ENCODE results near the gene CAMKV. TPM values are rescaled to one million over a fixed set of nuclear protein-coding genes. Genes with fewer than 3 reads are reported as not detected.
"Not testable (repeated sequence)": the region's sequence is repeated elsewhere in the genome, so short reads cannot be mapped to it uniquely, and the experiment has no call there.

The CAMKV gene
- total RNA-seq, 1 donor from 2014 or later = 0.45 TPM

DNA sequence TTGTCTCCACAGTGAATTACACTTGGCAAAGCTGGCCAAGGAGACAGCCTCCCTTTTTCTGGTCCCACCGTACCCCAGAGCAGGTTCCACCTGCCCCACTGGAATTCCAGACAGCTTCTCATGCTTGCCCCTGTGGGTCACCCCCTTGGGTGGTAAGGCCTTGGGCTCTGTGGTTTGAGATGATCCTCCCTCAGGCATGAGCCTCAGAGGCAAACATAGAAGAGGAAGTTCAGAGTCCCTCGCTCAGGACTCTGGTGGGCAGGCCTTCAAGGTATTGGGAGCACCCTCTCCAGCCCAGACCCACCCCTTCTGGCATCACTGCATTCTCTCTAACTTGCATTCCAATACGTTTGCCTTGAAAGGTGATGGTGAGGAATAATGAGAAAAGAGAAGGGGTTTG, 38.4 kb downstream of the CAMKV start:
- Histone ChIP-seq H3K27me3 (ENCODE audit: insufficient read depth, low read length) (no peaks in the 10 kb centered on the region), H3K4me2 (ENCODE audit: low read length) (no peak overlapping the region), H3K36me3 (ENCODE audit: insufficient read depth, low read length) (peaks cover 2% of the 10 kb centered on the region), H3K9ac (ENCODE audit: low read length) (no peak overlapping the region), H3K27ac (ENCODE audit: low read depth, low read length) (no peak overlapping the region), H4K20me1 (ENCODE audit: insufficient read depth, low read length) (no peaks in the 10 kb centered on the region), H3K4me1 (ENCODE audit: insufficient read depth, low read length) (no peaks in the 10 kb centered on the region), H3K9me3 (ENCODE audit: insufficient read depth, low read depth, low read length) (no peaks in the 10 kb centered on the region), H2AFZ (ENCODE audit: low read depth, low read length) (no peak overlapping the region), H3K79me2 (ENCODE audit: insufficient read depth, low read length) (no peaks in the 10 kb centered on the region), H3K4me3 (ENCODE audit: insufficient read depth, low read depth, low read length) (no peak overlapping the region)
- H3K9me3 Mint-ChIP-seq (ENCODE audit: unreplicated experiment) = no peaks in the 10 kb centered on the region
- FAIRE-seq (no peak), DNase-seq (ENCODE audit: low read depth) (no peak)
- TF ChIP-seq EZH2 (IDR thresholded peaks at IDR 0.05; ENCODE audit: insufficient read depth, low read length) = no peak
- TF ChIP-seq, protein P1, sequence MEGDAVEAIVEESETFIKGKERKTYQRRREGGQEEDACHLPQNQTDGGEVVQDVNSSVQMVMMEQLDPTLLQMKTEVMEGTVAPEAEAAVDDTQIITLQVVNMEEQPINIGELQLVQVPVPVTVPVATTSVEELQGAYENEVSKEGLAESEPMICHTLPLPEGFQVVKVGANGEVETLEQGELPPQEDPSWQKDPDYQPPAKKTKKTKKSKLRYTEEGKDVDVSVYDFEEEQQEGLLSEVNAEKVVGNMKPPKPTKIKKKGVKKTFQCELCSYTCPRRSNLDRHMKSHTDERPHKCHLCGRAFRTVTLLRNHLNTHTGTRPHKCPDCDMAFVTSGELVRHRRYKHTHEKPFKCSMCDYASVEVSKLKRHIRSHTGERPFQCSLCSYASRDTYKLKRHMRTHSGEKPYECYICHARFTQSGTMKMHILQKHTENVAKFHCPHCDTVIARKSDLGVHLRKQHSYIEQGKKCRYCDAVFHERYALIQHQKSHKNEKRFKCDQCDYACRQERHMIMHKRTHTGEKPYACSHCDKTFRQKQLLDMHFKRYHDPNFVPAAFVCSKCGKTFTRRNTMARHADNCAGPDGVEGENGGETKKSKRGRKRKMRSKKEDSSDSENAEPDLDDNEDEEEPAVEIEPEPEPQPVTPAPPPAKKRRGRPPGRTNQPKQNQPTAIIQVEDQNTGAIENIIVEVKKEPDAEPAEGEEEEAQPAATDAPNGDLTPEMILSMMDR (IDR thresholded peaks at IDR 0.05; ENCODE audit: insufficient read depth, low read depth, low read length) = no peak
- peaks cover 3% of the 10 kb centered on the region for H3K27me3 Mint-ChIP-seq (ENCODE audit: low read depth, unreplicated experiment)
- H3K27ac Mint-ChIP-seq (ENCODE audit: unreplicated experiment) = no peak overlapping the region
- no peak overlapping the region for H3K4me3 Mint-ChIP-seq (ENCODE audit: unreplicated experiment)
- H3K4me1 Mint-ChIP-seq (ENCODE audit: low read depth, unreplicated experiment) = no peaks in the 10 kb centered on the region
- H3K36me3 Mint-ChIP-seq (ENCODE audit: low read depth, unreplicated experiment) = peaks cover 2% of the 10 kb centered on the region

DNA sequence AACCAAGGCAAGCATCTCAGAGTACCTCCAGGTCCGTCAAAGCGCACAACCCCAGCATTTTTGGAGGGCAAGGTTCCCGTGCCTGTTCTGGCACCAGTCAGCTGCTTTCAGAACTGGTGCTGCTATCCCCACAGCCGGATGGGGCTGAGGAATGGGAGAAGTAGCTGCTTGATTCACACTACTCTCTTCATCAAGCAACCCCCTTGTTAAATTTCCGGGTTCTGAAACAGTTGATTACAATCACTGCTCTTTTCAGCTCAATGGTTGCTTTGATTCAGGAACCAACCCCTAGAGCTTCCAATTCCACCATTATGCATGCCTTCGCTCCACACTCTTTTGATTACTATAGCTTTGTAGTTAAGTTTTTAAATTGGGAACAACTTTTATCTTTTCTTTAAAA, 43.7 kb downstream of the CAMKV start:
- H3K9ac ChIP-seq (ENCODE audit: low read length) = no peak overlapping the region
- Mint-ChIP-seq H3K27me3 (ENCODE audit: low read depth, unreplicated experiment) (peaks cover under 1% of the 10 kb centered on the region), H3K36me3 (ENCODE audit: low read depth, unreplicated experiment) (peaks cover under 1% of the 10 kb centered on the region), H3K4me3 (ENCODE audit: unreplicated experiment) (no peak overlapping the region), H3K27ac (ENCODE audit: unreplicated experiment) (no peak overlapping the region), H3K4me1 (ENCODE audit: low read depth, unreplicated experiment) (no peaks in the 10 kb centered on the region), H3K9me3 (ENCODE audit: unreplicated experiment) (no peaks in the 10 kb centered on the region)
- no peaks in the 10 kb centered on the region for H4K20me1 ChIP-seq (ENCODE audit: insufficient read depth, low read length)
- no peak for TF ChIP-seq EZH2 (IDR thresholded peaks at IDR 0.05; ENCODE audit: insufficient read depth, low read length)
- no peaks in the 10 kb centered on the region for H3K4me1 ChIP-seq (ENCODE audit: insufficient read depth, low read length)
- H3K9me3 ChIP-seq (ENCODE audit: insufficient read depth, low read depth, low read length) = no peaks in the 10 kb centered on the region
- no peak overlapping the region for H2AFZ ChIP-seq (ENCODE audit: low read depth, low read length)
- no peak overlapping the region for H3K4me2 ChIP-seq (ENCODE audit: low read length)
- H3K27me3 ChIP-seq (ENCODE audit: insufficient read depth, low read length) = no peaks in the 10 kb centered on the region
- FAIRE-seq = no peak
- H3K79me2 ChIP-seq (ENCODE audit: insufficient read depth, low read length) = no peaks in the 10 kb centered on the region
- H3K27ac ChIP-seq (ENCODE audit: low read depth, low read length) = no peak overlapping the region
- DNase-seq (ENCODE audit: low read depth) = no peak
- H3K4me3 ChIP-seq (ENCODE audit: insufficient read depth, low read depth, low read length) = no peak overlapping the region
- H3K36me3 ChIP-seq (ENCODE audit: insufficient read depth, low read length) = peaks cover 2% of the 10 kb centered on the region

DNA sequence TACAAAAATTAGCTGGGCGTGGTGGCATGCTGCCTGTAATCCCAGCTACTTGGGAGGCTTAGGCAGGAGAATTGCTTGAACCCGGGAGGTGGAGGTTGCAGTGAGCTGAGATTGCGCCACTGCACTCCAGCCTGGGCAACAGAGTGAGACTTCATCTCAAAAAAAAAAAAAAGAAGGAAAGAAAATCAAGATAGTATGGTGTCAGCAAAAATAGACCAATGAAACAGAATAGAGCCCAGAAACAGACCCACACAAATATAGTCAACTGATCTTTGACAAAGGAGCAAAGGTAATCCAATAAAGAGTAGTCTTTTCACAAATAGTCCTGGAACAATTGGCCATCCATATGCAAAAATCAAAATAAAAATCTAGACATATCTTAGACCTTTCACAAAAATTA, 46.6 kb downstream of the CAMKV start:
- H3K27ac Mint-ChIP-seq (ENCODE audit: unreplicated experiment) = not testable (repeated sequence)

More for the DNA sequence above, 46.6 kb downstream of the CAMKV start:
- H3K27ac ChIP-seq (ENCODE audit: low read depth, low read length); H3K79me2 ChIP-seq (ENCODE audit: insufficient read depth, low read length); H3K9me3 ChIP-seq (ENCODE audit: insufficient read depth, low read depth, low read length); H4K20me1 ChIP-seq (ENCODE audit: insufficient read depth, low read length); FAIRE-seq; H2AFZ ChIP-seq (ENCODE audit: low read depth, low read length); H3K36me3 Mint-ChIP-seq (ENCODE audit: low read depth, unreplicated experiment); H3K9me3 Mint-ChIP-seq (ENCODE audit: unreplicated experiment); H3K27me3 Mint-ChIP-seq (ENCODE audit: low read depth, unreplicated experiment); H3K4me1 ChIP-seq (ENCODE audit: insufficient read depth, low read length); H3K36me3 ChIP-seq (ENCODE audit: insufficient read depth, low read length); H3K27me3 ChIP-seq (ENCODE audit: insufficient read depth, low read length); H3K4me3 ChIP-seq (ENCODE audit: insufficient read depth, low read depth, low read length); H3K4me2 ChIP-seq (ENCODE audit: low read length); H3K4me1 Mint-ChIP-seq (ENCODE audit: low read depth, unreplicated experiment); DNase-seq (ENCODE audit: low read depth); H3K4me3 Mint-ChIP-seq (ENCODE audit: unreplicated experiment); H3K9ac ChIP-seq (ENCODE audit: low read length): not testable (repeated sequence)

Data from astrocyte (in vitro differentiated cells and primary cell).